GM19467 (cell line): ENCODE data around the gene FAM156B.
"Not testable (repeated sequence)": the region's sequence is repeated elsewhere in the genome, so short reads cannot be mapped to it uniquely, and the experiment has no call there.

ENCODE experiments used
- ATAC-seq: cut with Tn5 transposase; IDR thresholded peaks from one replicate; pipeline ENCODE4 v1.9.1; 2021; ENCODE audit warnings: mild to moderate bottlenecking, moderate library complexity; ENCODE audit not compliant: unreplicated experiment

FAM156B gene

DNA sequence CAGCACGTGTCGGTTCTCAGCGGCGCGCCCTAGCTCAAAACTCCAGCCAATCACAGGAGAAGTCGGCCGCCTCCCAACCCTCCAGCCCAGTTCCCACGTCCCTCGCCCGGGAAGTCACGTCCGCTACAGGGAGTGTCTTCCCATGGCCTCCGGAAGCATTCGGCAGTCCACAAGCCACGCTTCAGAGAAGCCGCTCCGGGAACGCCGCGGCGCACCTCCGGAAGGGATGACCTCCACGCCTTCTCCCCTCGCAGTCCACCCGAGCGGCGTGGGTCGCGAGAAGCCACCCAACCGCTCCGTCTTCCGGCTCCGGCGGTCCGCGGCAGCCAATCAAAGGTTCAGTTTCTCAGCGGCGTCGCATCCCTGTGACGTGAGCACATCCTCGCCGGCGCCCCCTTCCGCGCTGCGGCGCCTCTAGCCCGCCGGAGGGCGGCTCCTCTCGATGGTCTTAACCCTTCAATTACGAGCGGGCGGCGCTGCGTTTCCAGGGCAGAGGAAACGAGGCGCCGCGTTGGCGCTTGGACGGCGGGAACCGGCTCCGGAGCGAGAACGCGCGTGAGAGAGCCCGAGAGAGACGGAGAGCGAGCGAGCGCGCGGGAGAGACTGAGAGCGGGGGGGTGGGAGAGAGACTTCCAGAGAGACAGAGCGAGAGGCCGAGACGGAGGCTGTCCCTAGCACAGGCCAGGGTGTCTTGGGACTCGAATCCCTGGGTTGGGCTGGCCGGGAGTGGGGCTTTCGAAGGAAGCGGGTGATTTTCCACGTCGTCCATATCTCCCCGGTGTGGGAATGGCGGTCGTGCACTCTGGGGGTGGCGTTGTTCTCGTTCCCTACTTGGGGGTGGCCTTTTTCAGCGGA, at the start of gene FAM156B:
Gene FAM156B, plus strand, starts transcription at position 476 of the 855 bp plus-strand sequence. CDS start 9,896 bp downstream, outside the sequence.
- ATAC-seq: peak; percentile 75

- ATAC-seq: no peak
Measured at GRCh38 chrX:52852110-52852860, 44.8 kb upstream of the FAM156B start.

DNA sequence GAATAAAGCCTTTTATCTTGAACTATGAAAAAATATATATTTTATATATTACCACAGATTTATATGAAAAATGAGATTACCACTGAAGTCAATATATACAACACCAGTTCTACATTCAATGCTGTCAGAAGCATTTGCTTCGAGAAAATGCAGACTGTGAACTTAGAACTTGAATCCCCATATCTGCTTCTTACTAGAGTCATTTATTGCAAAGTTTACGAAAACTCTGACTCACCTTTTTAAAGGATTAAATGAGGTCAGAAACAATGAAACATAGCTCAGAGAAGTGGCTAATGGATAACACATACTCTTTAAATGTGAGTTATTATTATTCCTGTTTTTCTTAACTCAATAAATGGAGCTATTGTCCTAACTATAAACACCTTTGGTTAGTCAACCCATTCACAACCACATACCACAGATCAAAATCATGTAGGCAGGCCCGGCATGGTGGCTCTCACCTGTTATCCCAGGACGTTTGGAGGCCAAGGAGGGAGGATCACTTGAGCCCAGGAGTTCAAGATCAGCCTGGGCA, 40.1 kb upstream of the FAM156B start:
- not testable (repeated sequence) for ATAC-seq

DNA sequence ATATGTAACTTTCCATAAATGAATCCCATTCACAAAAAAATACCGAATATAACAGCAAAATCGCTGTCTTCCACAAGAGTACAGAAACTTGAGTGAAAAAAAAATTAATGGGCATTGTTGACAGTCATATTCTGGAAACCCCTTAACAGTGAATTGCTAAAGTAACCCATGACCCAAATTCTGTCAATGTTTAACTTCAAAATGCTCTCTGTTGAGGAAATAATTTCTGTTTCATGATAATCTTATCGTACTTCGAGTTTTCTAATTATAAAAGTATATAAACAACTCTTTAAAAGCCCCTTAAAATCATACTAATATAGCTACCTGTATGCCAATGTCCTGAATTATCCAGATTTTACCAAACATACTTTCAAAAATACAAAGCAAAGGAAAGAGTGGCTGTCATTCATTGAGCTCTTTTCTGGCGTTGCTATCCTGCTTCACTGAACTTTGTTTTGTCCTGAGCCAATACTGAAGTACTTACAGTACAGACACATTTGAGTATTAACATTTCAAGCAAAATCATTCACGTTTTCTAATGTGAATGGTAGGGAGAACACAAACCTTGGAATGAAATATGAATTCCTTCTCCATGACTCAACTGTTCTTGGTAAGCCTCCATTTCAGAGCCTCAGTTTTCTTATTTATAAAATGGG, 31.7 kb upstream of the FAM156B start:
- no peak for ATAC-seq

DNA sequence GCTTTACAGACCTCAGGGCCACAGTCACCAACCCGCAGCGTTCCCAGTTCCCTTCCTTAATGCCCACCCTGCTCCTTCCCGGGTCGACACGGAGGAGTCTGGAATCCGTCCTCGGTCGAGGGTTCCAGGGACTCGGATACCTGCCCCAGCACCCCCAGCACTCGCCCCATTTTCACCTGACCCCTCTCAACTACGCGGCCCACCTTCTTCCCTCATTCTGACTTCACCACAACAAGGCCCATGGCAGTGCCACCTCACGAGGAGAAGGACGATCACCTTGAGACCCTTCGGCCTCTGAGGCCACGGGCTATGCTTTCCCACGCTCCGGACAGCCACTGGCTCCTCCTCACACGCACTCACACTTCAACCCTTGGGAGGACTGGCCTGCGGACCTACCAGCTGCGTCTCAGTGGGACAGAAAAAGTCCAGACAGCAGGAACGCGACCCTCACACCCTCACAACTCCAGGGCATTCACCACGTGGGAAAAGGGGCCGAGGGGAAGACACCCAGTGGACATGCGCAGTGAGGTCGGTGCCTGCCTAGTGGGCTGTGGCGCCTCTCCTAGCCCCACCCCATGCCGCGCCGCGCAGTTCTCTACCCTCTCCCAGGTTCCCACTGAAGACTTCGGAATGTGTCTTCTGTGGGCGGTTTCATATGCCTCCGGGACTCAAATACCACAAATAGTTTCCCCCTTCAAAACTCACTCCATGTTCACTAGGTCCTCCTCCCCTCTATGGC, 29.4 kb upstream of the FAM156B start, which contains the start of gene XAGE3:
Gene XAGE3, minus strand, starts transcription at position 474 of the 739 bp plus-strand sequence. CDS start 950 bp downstream, outside the sequence.
- no peak for ATAC-seq

- no peak for ATAC-seq
Measured at GRCh38 chrX:52870046-52870445, 27.1 kb upstream of the FAM156B start.

- not testable (repeated sequence) for ATAC-seq
Measured at GRCh38 chrX:52873825-52874224, 23.3 kb upstream of the FAM156B start.

- no peak for ATAC-seq
Measured at GRCh38 chrX:52874661-52875060, 22.5 kb upstream of the FAM156B start.

- ATAC-seq: not testable (repeated sequence)
Measured at GRCh38 chrX:52875436-52875835, 21.7 kb upstream of the FAM156B start.

- ATAC-seq: not testable (repeated sequence)
Measured at GRCh38 chrX:52876386-52876785, 20.7 kb upstream of the FAM156B start.

- not testable (repeated sequence) for ATAC-seq
Measured at GRCh38 chrX:52887459-52887858, 9.7 kb upstream of the FAM156B start.

- not testable (repeated sequence) for ATAC-seq
Measured at GRCh38 chrX:52888090-52888489, 9.0 kb upstream of the FAM156B start.

- peak; percentile 26 for ATAC-seq
Measured at GRCh38 chrX:52896438-52896837, 692 bp upstream of the FAM156B start.

DNA sequence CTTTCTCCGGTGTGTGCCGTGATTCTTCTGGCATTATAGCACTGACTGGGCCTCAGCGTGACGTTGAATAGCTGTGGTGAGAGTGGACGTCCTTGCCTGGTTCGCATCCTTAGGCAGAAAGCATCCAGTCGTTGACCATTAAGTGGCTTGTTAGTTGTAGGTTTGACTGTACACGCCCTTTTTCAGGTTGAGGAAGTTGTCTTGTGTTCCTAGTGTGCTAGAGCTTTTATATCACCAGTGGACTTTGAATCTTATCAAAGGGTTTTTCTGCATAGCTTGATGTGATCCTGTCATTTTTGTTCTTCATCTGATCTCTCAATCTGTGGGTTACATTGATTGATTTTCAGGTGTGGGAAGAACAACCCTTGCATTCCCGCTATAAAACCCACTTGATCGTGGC, 8.4 kb downstream of the FAM156B start:
- not testable (repeated sequence) for ATAC-seq

GRCh38 chrX:52906072-52906471, 8.9 kb downstream of the FAM156B start:
- ATAC-seq: not testable (repeated sequence)

GRCh38 chrX:52907137-52907536, 10.0 kb downstream of the FAM156B start:
- ATAC-seq: not testable (repeated sequence)

- ATAC-seq: not testable (repeated sequence)
Measured at GRCh38 chrX:52907900-52908299, 10.8 kb downstream of the FAM156B start.

- ATAC-seq: not testable (repeated sequence)
Measured at GRCh38 chrX:52909313-52909969, 12.3 kb downstream of the FAM156B start.

DNA sequence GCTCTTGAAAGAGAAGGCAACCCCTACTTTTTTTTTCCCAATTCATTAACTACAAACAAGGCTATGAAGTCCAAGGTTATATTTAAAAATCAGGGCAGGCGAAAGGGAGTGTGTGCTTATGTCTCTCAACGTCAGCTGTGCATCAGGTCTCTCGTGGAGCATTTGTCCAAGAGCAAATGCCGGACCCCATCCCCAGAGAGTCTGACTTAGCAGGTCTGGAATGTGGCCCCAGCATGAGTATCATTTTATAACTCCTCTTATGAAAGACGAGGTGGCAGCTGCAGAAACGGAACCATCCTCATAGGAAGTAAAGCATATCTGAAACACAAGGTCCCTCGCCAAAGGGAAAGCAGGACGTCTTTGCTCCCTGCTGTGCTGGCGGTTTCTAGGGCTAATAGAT, 16.6 kb downstream of the FAM156B start:
- ATAC-seq: not testable (repeated sequence)

DNA sequence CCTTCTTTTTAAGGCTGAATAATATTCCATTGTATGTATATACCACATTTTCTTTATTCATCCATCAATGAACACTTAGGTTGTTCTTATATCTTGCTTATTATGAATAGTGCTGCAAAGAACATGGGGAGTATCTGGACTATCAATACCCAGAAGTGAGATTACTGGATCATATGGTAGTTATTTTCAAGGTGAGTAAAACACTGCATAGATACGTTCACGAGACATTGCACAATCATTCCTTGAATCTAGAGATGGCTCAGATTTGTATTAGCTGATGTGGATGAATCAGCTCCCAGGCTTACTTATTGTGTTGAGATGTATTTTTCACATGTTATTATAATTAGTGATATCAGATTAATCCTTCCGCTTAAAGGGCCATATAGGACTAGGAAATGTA, 17.6 kb downstream of the FAM156B start:
- not testable (repeated sequence) for ATAC-seq
